Measurements from ENCODE around the gene NAA60. TPM values are rescaled to one million over a fixed set of nuclear protein-coding genes. Genes with fewer than 3 reads are reported as not detected.

NAA60 gene
- total and polyA plus RNA-seq, 7 donors, result 15.0 to 73.5 (median 30.4) TPM

- Histone ChIP-seq H3K36me3 (peaks cover 0 to 7% (median 6%) of the 10 kb centered on the region in 4 donors), H3K27me3 (no peaks in the 10 kb centered on the region), H3K4me3 (no peak overlapping the region), H3K9me3 (no peaks in the 10 kb centered on the region), H3K27ac (no peak overlapping the region), H3K4me1 (peaks cover 0 to 64% (median 44%) of the 10 kb centered on the region in 4 donors)
- intact Hi-C loops (cut with DNase I), result no loop called here
- no peak for DNase-seq
- WGBS, 2 donors, result 89 to 96% methylated on average over 12 of the region's 12 CpGs
- TF ChIP-seq POLR2AphosphoS5 (IDR thresholded peaks at IDR 0.05), result no peak
- TF ChIP-seq POLR2A (IDR thresholded peaks at IDR 0.05), result no peak
- TF ChIP-seq EP300 (IDR thresholded peaks at IDR 0.05), result no peak
- TF ChIP-seq CTCF (IDR thresholded peaks at IDR 0.05), result no peak
Observed at GRCh38 chr16:3465301-3465700, 21.8 kb downstream of the NAA60 start.

- DNase-seq, result no peak
- intact Hi-C loops (cut with DNase I), result no loop called here
- Histone ChIP-seq H3K9me3 (no peaks in the 10 kb centered on the region), H3K27me3 (no peaks in the 10 kb centered on the region), H3K4me1 (peaks cover 0 to 58% (median 37%) of the 10 kb centered on the region in 4 donors), H3K36me3 (peaks cover 0 to 7% (median 6%) of the 10 kb centered on the region in 4 donors), H3K4me3 (no peak overlapping the region), H3K27ac (no peak overlapping the region)
- TF ChIP-seq POLR2AphosphoS5 (IDR thresholded peaks at IDR 0.05), result no peak
- no peak for TF ChIP-seq POLR2A (IDR thresholded peaks at IDR 0.05)
- no peak for TF ChIP-seq CTCF (IDR thresholded peaks at IDR 0.05)
- TF ChIP-seq EP300 (IDR thresholded peaks at IDR 0.05), result no peak
- 43 to 83% methylated on average over 21 of the region's 21 CpGs for WGBS, 2 donors
Observed at GRCh38 chr16:3465911-3466584, 22.6 kb downstream of the NAA60 start.

- H3K4me1 ChIP-seq, result peaks cover 0 to 47% (median 28%) of the 10 kb centered on the region in 4 donors
- DNase-seq, result no peak
Observed at GRCh38 chr16:3467182-3467581, 23.7 kb downstream of the NAA60 start.

GRCh38 chr16:3467921-3468320 is 24.4 kb downstream of the NAA60 start:
- 77 to 85% methylated on average over 4 of the region's 4 CpGs for WGBS, 2 donors
- Histone ChIP-seq H3K9me3 (no peaks in the 10 kb centered on the region), H3K4me3 (no peak overlapping the region), H3K27ac (no peak overlapping the region), H3K36me3 (peaks cover 0 to 11% (median 6%) of the 10 kb centered on the region in 4 donors), H3K27me3 (no peaks in the 10 kb centered on the region), H3K4me1 (peaks cover 0 to 43% (median 25%) of the 10 kb centered on the region in 4 donors)
- intact Hi-C loops (cut with DNase I), result no loop called here
- no peak for TF ChIP-seq CTCF (IDR thresholded peaks at IDR 0.05)
- TF ChIP-seq EP300 (IDR thresholded peaks at IDR 0.05), result no peak
- no peak for TF ChIP-seq POLR2AphosphoS5 (IDR thresholded peaks at IDR 0.05)
- no peak for TF ChIP-seq POLR2A (IDR thresholded peaks at IDR 0.05)
- no peak for DNase-seq

More at GRCh38 chr16:3467182-3467581, 23.7 kb downstream of the NAA60 start:
- H3K27ac ChIP-seq, result no peak overlapping the region
- TF ChIP-seq EP300 (IDR thresholded peaks at IDR 0.05), result no peak
- TF ChIP-seq CTCF (IDR thresholded peaks at IDR 0.05), result no peak
- TF ChIP-seq POLR2AphosphoS5 (IDR thresholded peaks at IDR 0.05), result no peak
- no peak for TF ChIP-seq POLR2A (IDR thresholded peaks at IDR 0.05)
- H3K4me3 ChIP-seq, result no peak overlapping the region
- no peaks in the 10 kb centered on the region for H3K9me3 ChIP-seq
- 96 to 97% methylated on average over 8 of the region's 8 CpGs for WGBS, 2 donors
- peaks cover 0 to 10% (median 6%) of the 10 kb centered on the region in 4 donors for H3K36me3 ChIP-seq
- H3K27me3 ChIP-seq, result no peaks in the 10 kb centered on the region
- intact Hi-C loops (cut with DNase I), result no loop called here
